ENCODE measurements around the gene GREB1L. TPM values are rescaled to one million over a fixed set of nuclear protein-coding genes. Genes with fewer than 3 reads are reported as not detected.
A peak's percentile ranks its signal among the peaks of the same experiment; 100 is the strongest.
"Not testable (repeated sequence)": the region's sequence is repeated elsewhere in the genome, so short reads cannot be mapped to it uniquely, and the experiment has no call there.

GREB1L gene
- total RNA-seq, 4 donors from 2014 or later: 5.1 to 17.8 (median 6.9) TPM

- Histone ChIP-seq H3K4me1 (no peaks in the 10 kb centered on the region), H3K27ac (no peak overlapping the region), H3K4me3 (no peak overlapping the region), H3K36me3 (no peaks in the 10 kb centered on the region), H3K27me3 (peaks cover 0 to 1% of the 10 kb centered on the region in 2 donors), H3K9me3 (no peaks in the 10 kb centered on the region)
- TF ChIP-seq EP300 (IDR thresholded peaks at IDR 0.05) (no peak), CTCF (IDR thresholded peaks at IDR 0.05) (no peak), POLR2A (IDR thresholded peaks at IDR 0.05) (no peak)
- no peak for DNase-seq (ENCODE audit: low spot score in 2 of 2)
- WGBS, 2 donors: 92 to 95% methylated on average over 11 of the region's 11 CpGs
These were observed 38.3 kb upstream of the GREB1L start for GRCh38 chr18:21203542-21204241.

GRCh38 chr18:21205695-21206094 is 36.3 kb upstream of the GREB1L start:
- Histone ChIP-seq H3K4me1 (no peaks in the 10 kb centered on the region), H3K36me3 (no peaks in the 10 kb centered on the region), H3K4me3 (no peak overlapping the region), H3K27me3 (no peaks in the 10 kb centered on the region), H3K9me3 (no peaks in the 10 kb centered on the region), H3K27ac (peak overlapping the region in 1 of 4 donors; percentile 41)
- DNase-seq (ENCODE audit: low spot score in 2 of 2): no peak
- TF ChIP-seq CTCF (IDR thresholded peaks at IDR 0.05) (no peak), POLR2A (IDR thresholded peaks at IDR 0.05) (no peak), EP300 (IDR thresholded peaks at IDR 0.05) (no peak)
- 58 to 65% methylated on average over 4 of the region's 4 CpGs for WGBS, 2 donors

GRCh38 chr18:21210278-21210677 is 31.8 kb upstream of the GREB1L start:
- TF ChIP-seq CTCF (IDR thresholded peaks at IDR 0.05) (no peak), POLR2A (IDR thresholded peaks at IDR 0.05) (no peak), EP300 (IDR thresholded peaks at IDR 0.05) (no peak)
- H3K36me3 ChIP-seq: no peaks in the 10 kb centered on the region
- no peak overlapping the region for H3K27ac ChIP-seq
- H3K4me1 ChIP-seq: no peaks in the 10 kb centered on the region
- no peaks in the 10 kb centered on the region for H3K27me3 ChIP-seq
- H3K9me3 ChIP-seq: no peaks in the 10 kb centered on the region
- DNase-seq (ENCODE audit: low spot score in 2 of 2): no peak
- no peak overlapping the region for H3K4me3 ChIP-seq
- 84 to 89% methylated on average over 1 of the region's 1 CpG for WGBS, 2 donors

- DNase-seq (ENCODE audit: low spot score in 2 of 2): no peak
- H3K4me3 ChIP-seq: no peak overlapping the region
- WGBS, 2 donors: 85 to 88% methylated on average over 2 of the region's 2 CpGs
- H3K9me3 ChIP-seq: no peaks in the 10 kb centered on the region
- H3K36me3 ChIP-seq: no peaks in the 10 kb centered on the region
- TF ChIP-seq POLR2A (IDR thresholded peaks at IDR 0.05) (no peak), EP300 (IDR thresholded peaks at IDR 0.05) (no peak), CTCF (IDR thresholded peaks at IDR 0.05) (no peak)
- H3K27me3 ChIP-seq: no peaks in the 10 kb centered on the region
- H3K27ac ChIP-seq: no peak overlapping the region
- H3K4me1 ChIP-seq: no peaks in the 10 kb centered on the region
These were observed 31.2 kb upstream of the GREB1L start for GRCh38 chr18:21210784-21211183.

GRCh38 chr18:21214409-21214808 is 27.6 kb upstream of the GREB1L start:
- H3K9me3 ChIP-seq; H3K36me3 ChIP-seq; H3K27ac ChIP-seq; H3K4me3 ChIP-seq; DNase-seq (ENCODE audit: low spot score in 2 of 2); H3K4me1 ChIP-seq; H3K27me3 ChIP-seq: not testable (repeated sequence)
- 91 to 96% methylated on average over 5 of the region's 5 CpGs for WGBS, 2 donors

Measured in tibial nerve (tissue), 4 donors.